A673 (cell line): ENCODE results near the gene ISM1.

Experiments used
- CTCF ChIP-seq: fragments of 300-800, 200-600 bp; sonication (generic); conservative IDR thresholded peaks from 2 replicates; pipeline ENCODE4 v1.5.1; 2017; ENCODE audit warnings: low read depth, mild to moderate bottlenecking, antibody characterized with exemption, low read length, moderate library complexity, mixed read lengths
- EZH2 ChIP-seq: fragments of 200-600 bp; sonication (generic); IDR thresholded peaks from 2 replicates; pipeline ENCODE4 v1.6.1; 2017; ENCODE audit warnings: borderline replicate concordance, low read depth, mild to moderate bottlenecking, mixed read lengths, antibody characterized with exemption, low read length; ENCODE audit not compliant: poor library complexity, severe bottlenecking

GRCh38 chr20:13325033-13325432 lies 104.0 kb downstream of the ISM1 start:
- TF ChIP-seq CTCF: peak; percentile 66
- TF ChIP-seq EZH2: no peak
